GM12892 (cell line): ENCODE measurements around the gene FBXO33.

Source experiments
- POLR2A ChIP-seq: IDR thresholded peaks from 2 replicates; pipeline ENCODE4 v1.6.1; 2011; ENCODE audit warnings: low read depth, low read length, control low read depth
- POLR2AphosphoS5 ChIP-seq: IDR thresholded peaks from 2 replicates; pipeline ENCODE4 v1.6.1; 2011; ENCODE audit warnings: low read depth, low read length, control low read depth

DNA sequence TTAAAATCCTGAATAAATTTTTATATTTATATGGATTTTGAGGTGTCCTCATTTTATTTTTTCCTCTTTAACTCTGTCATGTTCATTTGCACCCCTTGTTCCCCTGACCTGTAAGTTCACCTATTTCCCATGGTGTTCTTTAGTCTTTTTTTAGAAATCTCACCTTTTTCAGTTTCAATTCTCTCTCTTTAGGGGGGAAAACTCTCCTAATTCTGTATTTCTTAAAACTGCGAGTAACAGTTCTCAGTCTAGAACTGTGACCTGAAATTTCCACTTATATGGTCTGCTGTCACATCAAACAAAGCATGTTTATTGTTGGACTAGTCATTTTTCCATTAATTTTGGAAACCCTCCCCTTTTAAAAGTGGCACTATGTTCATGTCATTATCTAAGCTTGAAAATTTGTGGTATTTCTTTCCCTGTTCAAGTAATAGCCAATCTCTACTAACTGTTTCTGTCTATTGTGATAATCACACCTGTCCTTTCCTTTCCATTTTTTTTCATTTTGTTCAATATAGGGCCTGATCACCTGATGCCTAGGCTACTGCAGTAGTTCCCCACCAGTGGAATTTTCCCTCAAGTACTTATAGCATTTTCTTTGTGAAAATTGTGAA is 14.0 kb upstream of the FBXO33 start:
- no peak for TF ChIP-seq POLR2A
- TF ChIP-seq POLR2AphosphoS5 = no peak
